Kidney epithelial cell (primary cell): ENCODE measurements around the gene TPH2. TPM values are rescaled to one million over a fixed set of nuclear protein-coding genes. Genes with fewer than 3 reads are reported as not detected.

Experiments
- DNase-seq: peaks from one replicate; pipeline ENCODE4 v3.0.0-alpha.2; 2010; ENCODE audit warnings: low read depth
- H3K27me3 ChIP-seq: 2 replicates; pipeline ENCODE4 v1.6.0; 2011; ENCODE audit warnings: low read length; ENCODE audit not compliant: control insufficient read depth, insufficient read depth
- H3K36me3 ChIP-seq: 2 replicates; pipeline ENCODE4 v1.5.1; 2011; ENCODE audit warnings: low read length; ENCODE audit not compliant: control insufficient read depth, insufficient read depth
- H3K4me3 ChIP-seq: 2 replicates; pipeline ENCODE4 v1.5.1; 2011; ENCODE audit warnings: low read depth, mild to moderate bottlenecking, control low read depth, low read length
- total RNA-seq: library from RNA; depleted of rRNA; stranded (reverse); fragments of >200 nt; gene quantifications from 2 replicates; pipeline ENCODE4 v1.2.3, GENCODE V29; 2015
- TF ChIP-seq, protein P1 (sequence below): IDR thresholded peaks from 2 replicates; pipeline ENCODE4 v1.5.1; 2011; ENCODE audit warnings: mild to moderate bottlenecking, moderate library complexity, low read length, control low read depth, inconsistent platforms; ENCODE audit not compliant: insufficient read depth, poor library complexity, severe bottlenecking

The TPH2 gene
- total RNA-seq, 1 donor from 2014 or later: not detected

DNA sequence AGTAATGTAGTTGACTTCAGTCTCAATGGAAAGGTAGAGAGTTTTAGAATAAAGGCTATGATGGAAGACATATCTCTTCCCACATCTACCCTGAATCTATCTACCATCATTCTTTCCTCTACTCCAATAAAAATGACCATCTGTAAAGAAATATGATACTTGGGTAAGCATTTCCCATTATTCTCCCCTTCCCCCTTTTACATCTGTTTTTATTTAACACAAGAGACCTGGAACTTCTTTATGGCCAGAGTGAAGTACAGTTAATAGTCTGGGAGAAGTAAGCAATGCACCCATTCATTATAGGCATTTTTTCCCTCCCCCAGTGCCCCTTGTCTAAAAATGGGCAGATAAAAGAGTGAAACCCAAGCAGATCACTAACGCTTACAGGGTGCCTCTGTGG is 6.5 kb downstream of the TPH2 start:
- DNase-seq: no peak
- no peaks in the 10 kb centered on the region for H3K36me3 ChIP-seq
- no peaks in the 10 kb centered on the region for H3K27me3 ChIP-seq
- H3K4me3 ChIP-seq: no peak overlapping the region
- TF ChIP-seq, protein P1, sequence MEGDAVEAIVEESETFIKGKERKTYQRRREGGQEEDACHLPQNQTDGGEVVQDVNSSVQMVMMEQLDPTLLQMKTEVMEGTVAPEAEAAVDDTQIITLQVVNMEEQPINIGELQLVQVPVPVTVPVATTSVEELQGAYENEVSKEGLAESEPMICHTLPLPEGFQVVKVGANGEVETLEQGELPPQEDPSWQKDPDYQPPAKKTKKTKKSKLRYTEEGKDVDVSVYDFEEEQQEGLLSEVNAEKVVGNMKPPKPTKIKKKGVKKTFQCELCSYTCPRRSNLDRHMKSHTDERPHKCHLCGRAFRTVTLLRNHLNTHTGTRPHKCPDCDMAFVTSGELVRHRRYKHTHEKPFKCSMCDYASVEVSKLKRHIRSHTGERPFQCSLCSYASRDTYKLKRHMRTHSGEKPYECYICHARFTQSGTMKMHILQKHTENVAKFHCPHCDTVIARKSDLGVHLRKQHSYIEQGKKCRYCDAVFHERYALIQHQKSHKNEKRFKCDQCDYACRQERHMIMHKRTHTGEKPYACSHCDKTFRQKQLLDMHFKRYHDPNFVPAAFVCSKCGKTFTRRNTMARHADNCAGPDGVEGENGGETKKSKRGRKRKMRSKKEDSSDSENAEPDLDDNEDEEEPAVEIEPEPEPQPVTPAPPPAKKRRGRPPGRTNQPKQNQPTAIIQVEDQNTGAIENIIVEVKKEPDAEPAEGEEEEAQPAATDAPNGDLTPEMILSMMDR: no peak

- no peak for DNase-seq
- Histone ChIP-seq H3K36me3 (no peaks in the 10 kb centered on the region), H3K27me3 (no peaks in the 10 kb centered on the region), H3K4me3 (no peak overlapping the region)
- TF ChIP-seq, protein P1: no peak
These were observed 7.2 kb downstream of the TPH2 start for GRCh38 chr12:71945883-71946282.

DNA sequence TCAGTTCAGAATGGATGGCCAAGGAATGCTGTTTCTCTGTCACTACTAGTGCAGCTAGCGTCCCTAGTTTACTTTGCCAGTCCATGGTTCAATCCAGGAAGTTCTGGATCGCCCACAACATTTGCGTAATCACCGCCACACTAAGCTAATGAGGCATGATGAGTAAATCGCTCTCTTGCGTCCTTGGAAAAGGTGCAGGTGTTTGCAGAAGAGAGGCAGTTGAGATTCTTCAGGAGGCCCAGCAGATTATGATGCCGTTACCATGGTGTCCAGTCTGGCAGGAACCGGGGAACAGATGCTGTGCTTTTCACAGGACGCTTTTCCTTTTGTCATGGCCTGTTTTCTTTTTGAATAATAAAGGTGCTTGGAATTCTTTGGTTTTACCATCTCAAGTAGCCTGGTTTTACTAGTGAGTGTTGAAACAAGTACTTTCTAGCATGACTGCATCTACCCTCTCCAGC is 9.0 kb downstream of the TPH2 start:
- no peaks in the 10 kb centered on the region for H3K27me3 ChIP-seq
- no peak overlapping the region for H3K4me3 ChIP-seq
- DNase-seq: peak; percentile 50
- no peaks in the 10 kb centered on the region for H3K36me3 ChIP-seq
- TF ChIP-seq, protein P1: no peak

- H3K27me3 ChIP-seq: no peaks in the 10 kb centered on the region
- no peaks in the 10 kb centered on the region for H3K36me3 ChIP-seq
- DNase-seq: no peak
- H3K4me3 ChIP-seq: no peak overlapping the region
- TF ChIP-seq, protein P1: no peak
These were observed 9.7 kb downstream of the TPH2 start for GRCh38 chr12:71948390-71948789.

DNA sequence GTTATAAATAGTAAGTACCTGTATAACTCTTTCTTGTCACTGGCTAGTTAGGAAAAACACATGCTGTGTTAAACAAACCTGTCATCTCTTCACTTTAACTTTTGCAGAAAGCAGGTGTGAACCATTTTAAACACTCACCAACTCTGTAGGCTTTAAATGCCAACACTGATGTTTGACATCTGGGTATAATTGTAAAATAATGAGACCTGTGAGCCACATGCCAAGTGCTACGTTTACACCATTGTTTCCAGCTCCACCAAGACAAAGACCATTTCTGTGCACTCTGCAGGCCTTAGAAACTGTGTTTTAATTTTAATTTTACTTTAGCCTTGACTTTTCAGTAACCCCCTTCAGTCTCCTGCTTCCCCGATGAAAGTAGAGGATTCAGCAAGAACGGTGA is 11.0 kb downstream of the TPH2 start:
- TF ChIP-seq, protein P1: no peak
- no peaks in the 10 kb centered on the region for H3K36me3 ChIP-seq
- H3K27me3 ChIP-seq: no peaks in the 10 kb centered on the region
- no peak overlapping the region for H3K4me3 ChIP-seq
- no peak for DNase-seq

DNA sequence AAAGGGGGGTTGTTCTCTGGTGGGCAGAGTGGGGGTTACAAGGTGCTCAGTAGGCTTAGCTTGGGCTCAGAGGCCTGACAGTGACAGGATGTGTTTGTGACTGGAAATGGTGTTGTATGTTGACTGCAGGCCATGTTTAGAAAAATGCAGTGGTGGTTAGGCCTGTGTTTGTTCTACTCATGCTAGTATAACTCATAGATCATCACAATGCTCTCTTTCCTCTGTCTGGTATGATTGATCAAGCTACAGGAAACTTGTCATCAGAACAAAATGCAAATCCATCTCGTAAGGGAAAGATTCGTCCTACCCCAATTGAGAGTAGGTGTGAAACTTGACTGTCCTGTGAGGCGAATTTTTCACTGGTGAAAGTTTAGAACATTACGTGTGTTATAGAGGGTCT is 11.8 kb downstream of the TPH2 start:
- Histone ChIP-seq H3K36me3 (no peaks in the 10 kb centered on the region), H3K4me3 (no peak overlapping the region), H3K27me3 (no peaks in the 10 kb centered on the region)
- DNase-seq: no peak
- TF ChIP-seq, protein P1: no peak
